Measurements from ENCODE around the gene KIF17.

DNA sequence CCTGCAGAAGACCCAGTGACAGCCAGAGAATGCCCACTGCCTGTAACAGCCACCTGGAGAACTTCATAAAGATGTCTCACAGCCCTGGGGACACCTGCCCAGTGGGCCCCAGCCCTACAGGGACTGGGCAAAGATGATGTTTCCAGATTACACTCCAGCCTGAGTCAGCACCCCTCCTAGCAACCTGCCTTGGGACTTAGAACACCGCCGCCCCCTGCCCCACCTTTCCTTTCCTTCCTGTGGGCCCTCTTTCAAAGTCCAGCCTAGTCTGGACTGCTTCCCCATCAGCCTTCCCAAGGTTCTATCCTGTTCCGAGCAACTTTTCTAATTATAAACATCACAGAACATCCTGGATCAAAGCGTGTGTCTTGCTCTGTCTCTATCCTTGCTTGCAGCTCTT lies 99.3 kb downstream of the KIF17 start:
- TF ChIP-seq, protein P1, sequence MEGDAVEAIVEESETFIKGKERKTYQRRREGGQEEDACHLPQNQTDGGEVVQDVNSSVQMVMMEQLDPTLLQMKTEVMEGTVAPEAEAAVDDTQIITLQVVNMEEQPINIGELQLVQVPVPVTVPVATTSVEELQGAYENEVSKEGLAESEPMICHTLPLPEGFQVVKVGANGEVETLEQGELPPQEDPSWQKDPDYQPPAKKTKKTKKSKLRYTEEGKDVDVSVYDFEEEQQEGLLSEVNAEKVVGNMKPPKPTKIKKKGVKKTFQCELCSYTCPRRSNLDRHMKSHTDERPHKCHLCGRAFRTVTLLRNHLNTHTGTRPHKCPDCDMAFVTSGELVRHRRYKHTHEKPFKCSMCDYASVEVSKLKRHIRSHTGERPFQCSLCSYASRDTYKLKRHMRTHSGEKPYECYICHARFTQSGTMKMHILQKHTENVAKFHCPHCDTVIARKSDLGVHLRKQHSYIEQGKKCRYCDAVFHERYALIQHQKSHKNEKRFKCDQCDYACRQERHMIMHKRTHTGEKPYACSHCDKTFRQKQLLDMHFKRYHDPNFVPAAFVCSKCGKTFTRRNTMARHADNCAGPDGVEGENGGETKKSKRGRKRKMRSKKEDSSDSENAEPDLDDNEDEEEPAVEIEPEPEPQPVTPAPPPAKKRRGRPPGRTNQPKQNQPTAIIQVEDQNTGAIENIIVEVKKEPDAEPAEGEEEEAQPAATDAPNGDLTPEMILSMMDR (IDR thresholded peaks at IDR 0.05; ENCODE audit: control extremely low read depth in 1 of 3, insufficient read depth in 1 of 3, low read depth in 1 of 3, low read length in 3 of 3) = no peak
- TF ChIP-seq HDAC2 (IDR thresholded peaks at IDR 0.05; ENCODE audit: borderline replicate concordance in 1 of 2, low read depth in 2 of 2, low read length in 2 of 2) (no peak), SP1 (IDR thresholded peaks at IDR 0.05; ENCODE audit: low read depth, low read length) (no peak), POLR2A (IDR thresholded peaks at IDR 0.05; ENCODE audit: control extremely low read depth in 1 of 2, low read depth in 2 of 2, low read length in 2 of 2) (no peak), TEAD4 (IDR thresholded peaks at IDR 0.05; ENCODE audit: low read depth, low read length) (no peak), CBX5 (IDR thresholded peaks at IDR 0.05; ENCODE audit: low read depth, low read length) (no peak), SUZ12 (IDR thresholded peaks at IDR 0.05; ENCODE audit: low read length) (no peak), EZH2 (IDR thresholded peaks at IDR 0.05; ENCODE audit: low read depth, low read length, severe bottlenecking) (no peak), TAF1 (IDR thresholded peaks at IDR 0.05; ENCODE audit: low read depth, low read length) (no peak)
